GM21717 (cell line): Measurements from ENCODE around the gene PHF24.
"Not testable (repeated sequence)": the region's sequence is repeated elsewhere in the genome, so short reads cannot be mapped to it uniquely, and the experiment has no call there.

Experiments
- ATAC-seq: cut with Tn5 transposase; IDR thresholded peaks from one replicate; pipeline ENCODE4 v1.9.1; 2021; ENCODE audit warnings: mild to moderate bottlenecking, moderate library complexity; ENCODE audit not compliant: unreplicated experiment

The PHF24 gene

GRCh38 chr9:34996181-34996904 is 38.3 kb downstream of the PHF24 start:
- no peak for ATAC-seq

- no peak for ATAC-seq
Observed at GRCh38 chr9:34996905-34997279, 38.8 kb downstream of the PHF24 start.

GRCh38 chr9:34997379-34997781 is 39.3 kb downstream of the PHF24 start:
- no peak for ATAC-seq

GRCh38 chr9:34998266-34998665 is 40.2 kb downstream of the PHF24 start:
- no peak for ATAC-seq

GRCh38 chr9:34999576-34999975 is 41.5 kb downstream of the PHF24 start:
- no peak for ATAC-seq

- ATAC-seq: no peak
Observed at GRCh38 chr9:35000535-35001284, 42.6 kb downstream of the PHF24 start.

GRCh38 chr9:35001285-35001677 is 43.2 kb downstream of the PHF24 start:
- no peak for ATAC-seq

- ATAC-seq: no peak
Observed at GRCh38 chr9:35001803-35002502, 43.9 kb downstream of the PHF24 start.

GRCh38 chr9:35002623-35003022 is 44.5 kb downstream of the PHF24 start:
- no peak for ATAC-seq

- ATAC-seq: not testable (repeated sequence)
Observed at GRCh38 chr9:35004299-35004698, 46.2 kb downstream of the PHF24 start.

- ATAC-seq: no peak
Observed at GRCh38 chr9:35010351-35010958, 52.4 kb downstream of the PHF24 start.

- ATAC-seq: no peak
Observed at GRCh38 chr9:35014517-35014916, 56.4 kb downstream of the PHF24 start.

- not testable (repeated sequence) for ATAC-seq
Observed at GRCh38 chr9:35023443-35023842, 65.4 kb downstream of the PHF24 start.

- ATAC-seq: no peak
Observed at GRCh38 chr9:35026671-35027070, 68.6 kb downstream of the PHF24 start.

GRCh38 chr9:35027374-35027773 is 69.3 kb downstream of the PHF24 start:
- no peak for ATAC-seq

- no peak for ATAC-seq
Observed at GRCh38 chr9:35027860-35028259, 69.8 kb downstream of the PHF24 start.

- ATAC-seq: no peak
Observed at GRCh38 chr9:35028341-35028740, 70.3 kb downstream of the PHF24 start.

- no peak for ATAC-seq
Observed at GRCh38 chr9:35029241-35029640, 71.2 kb downstream of the PHF24 start.

- no peak for ATAC-seq
Observed at GRCh38 chr9:35029852-35030251, 71.8 kb downstream of the PHF24 start.
